ENCODE measurements around the gene KRTAP5-7. TPM values are rescaled to one million over a fixed set of nuclear protein-coding genes. Genes with fewer than 3 reads are reported as not detected.

KRTAP5-7 gene
- total and polyA plus RNA-seq, 2 donors (not counting 3 experiments of a cell fraction or from before 2014, with no cell fraction given): 0.07 TPM; not detected in 1

DNA sequence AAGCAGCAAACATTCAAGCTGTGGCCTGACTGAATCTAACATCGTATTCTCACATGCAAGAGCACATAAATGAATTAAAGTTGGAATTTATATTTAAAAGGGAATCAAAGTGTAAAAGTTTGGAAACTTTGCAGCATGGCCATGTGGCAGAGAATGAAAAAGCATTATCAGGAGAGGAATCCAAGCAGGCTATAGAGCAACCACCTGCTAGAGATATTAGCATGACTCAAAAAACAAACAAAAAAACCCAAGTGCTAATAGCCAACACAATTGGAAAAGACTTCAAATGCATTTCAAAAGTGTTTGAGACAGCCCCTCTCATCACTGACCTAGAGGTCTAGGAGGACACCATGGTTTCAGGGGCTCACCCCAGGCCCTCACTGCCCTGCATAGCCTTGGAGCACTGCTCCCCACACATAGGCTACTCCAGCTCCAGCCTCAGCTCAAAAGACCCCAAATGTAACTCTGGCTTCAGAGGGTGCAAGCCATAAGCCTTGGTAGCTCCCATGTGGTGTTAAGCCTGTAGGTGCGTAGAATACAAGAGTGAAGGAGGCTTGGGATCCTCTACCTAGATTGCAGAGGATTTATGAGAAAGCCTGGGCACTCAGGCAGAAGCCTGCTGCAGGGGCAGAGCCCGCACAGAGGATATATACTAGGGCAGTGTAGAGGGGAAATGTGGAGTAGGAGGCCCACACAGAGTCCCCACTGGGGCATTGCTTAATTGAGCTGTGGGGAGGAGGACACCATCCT, 1.7 kb upstream of the KRTAP5-7 start:
- POLR2A ChIA-PET: no interaction called here
- H2AFZ ChIP-seq (ENCODE audit: low read depth, low read length): no peak overlapping the region
- no peak overlapping the region for H3K4me2 ChIP-seq (ENCODE audit: insufficient read depth, low read length)
- no peak overlapping the region for H3K9ac ChIP-seq (replicated peaks; ENCODE audit: extremely low read depth, insufficient read depth, low read length)
- H3K79me2 ChIP-seq (ENCODE audit: control insufficient read depth, insufficient read depth, low read length): no peaks in the 10 kb centered on the region
- no peak overlapping the region for H3K27ac ChIP-seq (ENCODE audit: insufficient read depth, low read depth, low read length)
- H3K27me3 ChIP-seq (ENCODE audit: control insufficient read depth in 2 of 2, insufficient read depth in 2 of 2, low read length in 2 of 2): no peaks in the 10 kb centered on the region
- FAIRE-seq: no peak
- H3K4me3 ChIP-seq (replicated peaks in 1 of 3; ENCODE audit: insufficient read depth in 1 of 3, low read depth in 1 of 3, low read length in 3 of 3): no peak overlapping the region
- BruUV-seq (replicated peaks): no TSS peak
- H3K4me1 ChIP-seq (ENCODE audit: control insufficient read depth, extremely low read depth, insufficient read depth, low read length): no peaks in the 10 kb centered on the region
- H3K36me3 ChIP-seq (ENCODE audit: control insufficient read depth in 2 of 2, extremely low read depth in 1 of 2, insufficient read depth in 2 of 2, low read length in 2 of 2): no peaks in the 10 kb centered on the region
- CTCF ChIA-PET: interaction anchor here (1.3 kb wide), 2 partner anchors 19 to 38 kb away, joined by 3 read pairs; no protein-coding TSS in a partner anchor
- H3K9me3 ChIP-seq (replicated peaks; ENCODE audit: control insufficient read depth, insufficient read depth, low read length): no peaks in the 10 kb centered on the region
- no peak for DNase-seq (ENCODE audit: low read depth, low spot score)
- TF ChIP-seq, protein P1, sequence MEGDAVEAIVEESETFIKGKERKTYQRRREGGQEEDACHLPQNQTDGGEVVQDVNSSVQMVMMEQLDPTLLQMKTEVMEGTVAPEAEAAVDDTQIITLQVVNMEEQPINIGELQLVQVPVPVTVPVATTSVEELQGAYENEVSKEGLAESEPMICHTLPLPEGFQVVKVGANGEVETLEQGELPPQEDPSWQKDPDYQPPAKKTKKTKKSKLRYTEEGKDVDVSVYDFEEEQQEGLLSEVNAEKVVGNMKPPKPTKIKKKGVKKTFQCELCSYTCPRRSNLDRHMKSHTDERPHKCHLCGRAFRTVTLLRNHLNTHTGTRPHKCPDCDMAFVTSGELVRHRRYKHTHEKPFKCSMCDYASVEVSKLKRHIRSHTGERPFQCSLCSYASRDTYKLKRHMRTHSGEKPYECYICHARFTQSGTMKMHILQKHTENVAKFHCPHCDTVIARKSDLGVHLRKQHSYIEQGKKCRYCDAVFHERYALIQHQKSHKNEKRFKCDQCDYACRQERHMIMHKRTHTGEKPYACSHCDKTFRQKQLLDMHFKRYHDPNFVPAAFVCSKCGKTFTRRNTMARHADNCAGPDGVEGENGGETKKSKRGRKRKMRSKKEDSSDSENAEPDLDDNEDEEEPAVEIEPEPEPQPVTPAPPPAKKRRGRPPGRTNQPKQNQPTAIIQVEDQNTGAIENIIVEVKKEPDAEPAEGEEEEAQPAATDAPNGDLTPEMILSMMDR (IDR thresholded peaks at IDR 0.05; ENCODE audit: extremely low read depth in 1 of 2, insufficient read depth in 1 of 2, low read depth in 1 of 2, low read length in 2 of 2): no peak
- TF ChIP-seq POLR2A (IDR thresholded peaks at IDR 0.05; ENCODE audit: low read depth, low read length) (no peak), POLR2AphosphoS5 (IDR thresholded peaks at IDR 0.05; ENCODE audit: insufficient read depth, low read depth, low read length) (no peak), FOS (IDR thresholded peaks at IDR 0.05; ENCODE audit: borderline replicate concordance, insufficient read depth, low read length) (no peak), EZH2 (IDR thresholded peaks at IDR 0.05; ENCODE audit: borderline replicate concordance, low read depth, low read length, severe bottlenecking) (no peak), MYC (IDR thresholded peaks at IDR 0.05; ENCODE audit: low read depth, low read length) (no peak), GATA2 (IDR thresholded peaks at IDR 0.05; ENCODE audit: insufficient read depth, insufficient read length, low read depth, low read length) (no peak), JUN (IDR thresholded peaks at IDR 0.05; ENCODE audit: borderline replicate concordance, insufficient read depth, insufficient read length, low read depth) (no peak)
- TF ChIP-seq, protein P2, sequence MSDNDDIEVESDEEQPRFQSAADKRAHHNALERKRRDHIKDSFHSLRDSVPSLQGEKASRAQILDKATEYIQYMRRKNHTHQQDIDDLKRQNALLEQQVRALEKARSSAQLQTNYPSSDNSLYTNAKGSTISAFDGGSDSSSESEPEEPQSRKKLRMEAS (IDR thresholded peaks at IDR 0.05; ENCODE audit: insufficient read depth, insufficient read length): no peak
- no peaks in the 10 kb centered on the region for H4K20me1 ChIP-seq (replicated peaks; ENCODE audit: control insufficient read depth, extremely low read depth, insufficient read depth, low read length)
- dilution Hi-C loops (cut with MboI; ENCODE audit: extremely low pct_ligation_motif_present, low sequenced_read_pairs) (no loop called here), intact Hi-C loops (cut with micrococcal nuclease) (no loop called here)
- no peaks in the 10 kb centered on the region for H3K9me1 ChIP-seq (replicated peaks; ENCODE audit: control insufficient read depth, extremely low read depth, insufficient read depth, low read length)

All from endothelial cell of umbilical vein (primary cell).